PC-3 (cell line): ENCODE results near the gene TRIM24.

Source experiments
- EZH2 ChIP-seq: fragments of 300-600 bp; sonication (generic); IDR thresholded peaks from one replicate; pipeline ENCODE4 v1.6.1; 2017; ENCODE audit warnings: antibody characterized with exemption, mild to moderate bottlenecking, low read length; ENCODE audit not compliant: unreplicated experiment
- EZH2phosphoT487 ChIP-seq: fragments of 300-600 bp; sonication (generic); IDR thresholded peaks from 2 replicates; pipeline ENCODE4 v1.6.1; 2018; ENCODE audit warnings: mild to moderate bottlenecking, antibody characterized with exemption, low read length, borderline replicate concordance
- TF ChIP-seq, protein P1 (sequence below): fragments of 300-600 bp; sonication (generic); conservative IDR thresholded peaks from 2 replicates; pipeline ENCODE4 v1.5.1; 2017; ENCODE audit warnings: antibody characterized with exemption, low read depth, mild to moderate bottlenecking, low read length

DNA sequence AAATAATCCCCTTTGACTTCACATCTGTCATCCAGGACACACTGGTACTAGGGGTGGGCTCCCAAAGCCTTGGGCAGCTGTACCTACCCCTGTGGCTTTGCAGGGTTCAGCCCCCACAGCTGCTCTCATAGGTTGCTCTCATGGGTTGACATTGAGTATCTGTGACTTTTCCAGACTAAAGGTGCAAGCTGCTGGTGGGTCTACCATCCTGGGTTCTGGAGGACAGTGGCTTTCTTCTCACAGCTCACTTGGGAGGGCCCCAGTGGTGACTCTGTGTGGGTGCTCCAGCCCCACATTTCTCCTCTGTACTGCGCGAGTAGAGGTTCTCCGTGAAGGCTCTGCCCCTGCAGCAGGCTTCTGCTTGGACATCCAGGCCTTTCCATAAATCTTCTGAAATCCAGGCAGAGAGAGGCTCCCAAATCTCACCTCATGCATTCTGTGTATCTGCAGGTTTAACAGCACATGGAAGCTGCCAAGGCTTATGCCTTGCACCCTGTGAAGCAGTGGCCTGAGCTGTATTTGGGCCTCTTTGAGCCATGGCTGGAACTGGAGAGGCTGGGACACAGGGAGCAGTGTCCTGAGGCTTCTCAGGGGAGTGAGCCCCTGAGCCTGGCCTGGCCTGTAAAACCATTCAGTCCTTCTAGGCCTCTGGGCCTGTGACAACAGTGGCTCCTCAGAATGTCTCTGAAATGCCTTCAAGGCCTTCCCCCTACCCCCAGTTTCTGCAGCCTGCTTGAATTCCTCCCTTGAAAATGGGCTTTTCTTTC is 52.2 kb downstream of the TRIM24 start:
- TF ChIP-seq, protein P1, sequence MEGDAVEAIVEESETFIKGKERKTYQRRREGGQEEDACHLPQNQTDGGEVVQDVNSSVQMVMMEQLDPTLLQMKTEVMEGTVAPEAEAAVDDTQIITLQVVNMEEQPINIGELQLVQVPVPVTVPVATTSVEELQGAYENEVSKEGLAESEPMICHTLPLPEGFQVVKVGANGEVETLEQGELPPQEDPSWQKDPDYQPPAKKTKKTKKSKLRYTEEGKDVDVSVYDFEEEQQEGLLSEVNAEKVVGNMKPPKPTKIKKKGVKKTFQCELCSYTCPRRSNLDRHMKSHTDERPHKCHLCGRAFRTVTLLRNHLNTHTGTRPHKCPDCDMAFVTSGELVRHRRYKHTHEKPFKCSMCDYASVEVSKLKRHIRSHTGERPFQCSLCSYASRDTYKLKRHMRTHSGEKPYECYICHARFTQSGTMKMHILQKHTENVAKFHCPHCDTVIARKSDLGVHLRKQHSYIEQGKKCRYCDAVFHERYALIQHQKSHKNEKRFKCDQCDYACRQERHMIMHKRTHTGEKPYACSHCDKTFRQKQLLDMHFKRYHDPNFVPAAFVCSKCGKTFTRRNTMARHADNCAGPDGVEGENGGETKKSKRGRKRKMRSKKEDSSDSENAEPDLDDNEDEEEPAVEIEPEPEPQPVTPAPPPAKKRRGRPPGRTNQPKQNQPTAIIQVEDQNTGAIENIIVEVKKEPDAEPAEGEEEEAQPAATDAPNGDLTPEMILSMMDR, result no peak
- no peak for TF ChIP-seq EZH2
- TF ChIP-seq EZH2phosphoT487, result no peak
